Measurements from ENCODE around the gene ERCC5. TPM values are rescaled to one million over a fixed set of nuclear protein-coding genes. Genes with fewer than 3 reads are reported as not detected.

Gene ERCC5
- total and polyA plus RNA-seq, 10 donors, result 55.1 to 123 (median 74.8) TPM

- peaks cover 0 to under 1% (median 0%) of the 10 kb centered on the region in 8 donors for H3K9me3 ChIP-seq
- 90 to 100% (median 96%) methylated on average over 1 of the region's 1 CpG for WGBS, 5 donors
- intact Hi-C loops (cut with DNase I; ENCODE audit: low total_unique reads), result no loop called here
These were observed 28.6 kb upstream of the ERCC5 start for GRCh38 chr13:102817241-102817640.

GRCh38 chr13:102817907-102818306, 27.9 kb upstream of the ERCC5 start:
- intact Hi-C loops (cut with DNase I; ENCODE audit: low total_unique reads), result no loop called here
- DNase-seq, result no peak
- Histone ChIP-seq H3K4me1 (peaks cover 0 to 20% (median 4%) of the 10 kb centered on the region in 6 donors), H3K27me3 (replicated peaks in 1 of 7) (no peaks in the 10 kb centered on the region), H3K36me3 (peaks cover 0 to 56% (median 15%) of the 10 kb centered on the region in 6 donors), H3K4me3 (no peak overlapping the region), H3K9me3 (no peaks in the 10 kb centered on the region), H3K27ac (no peak overlapping the region)
- TF ChIP-seq POLR2AphosphoS5 (IDR thresholded peaks at IDR 0.05) (no peak), POLR2A (IDR thresholded peaks at IDR 0.05) (no peak), CTCF (IDR thresholded peaks at IDR 0.05 in 8 of 11, conservative IDR thresholded peaks at IDR 0.05 in 3 of 11) (no peak)

More at GRCh38 chr13:102817241-102817640, 28.6 kb upstream of the ERCC5 start:
- no peak for TF ChIP-seq CTCF (IDR thresholded peaks at IDR 0.05 in 8 of 11, conservative IDR thresholded peaks at IDR 0.05 in 3 of 11)
- Histone ChIP-seq H3K27ac (no peak overlapping the region), H3K4me1 (peaks cover 0 to 20% (median 4%) of the 10 kb centered on the region in 6 donors), H3K36me3 (peaks cover 0 to 53% (median 13%) of the 10 kb centered on the region in 6 donors), H3K27me3 (replicated peaks in 1 of 7) (no peaks in the 10 kb centered on the region), H3K4me3 (no peak overlapping the region)
- DNase-seq, result no peak

- intact Hi-C loops (cut with DNase I; ENCODE audit: low total_unique reads), result no loop called here
- H3K36me3 ChIP-seq, result peaks cover 0 to 67% (median 13%) of the 10 kb centered on the region in 6 donors
- WGBS, 5 donors, result 81 to 97% (median 97%) methylated on average over 4 of the region's 4 CpGs
- no peaks in the 10 kb centered on the region for H3K27me3 ChIP-seq (replicated peaks in 1 of 7)
- no peaks in the 10 kb centered on the region for H3K9me3 ChIP-seq
- no peak overlapping the region for H3K4me3 ChIP-seq
- H3K4me1 ChIP-seq, result peaks cover 0 to 3% (median 0%) of the 10 kb centered on the region in 6 donors
- no peak overlapping the region for H3K27ac ChIP-seq
- TF ChIP-seq POLR2A (IDR thresholded peaks at IDR 0.05), result no peak
- TF ChIP-seq POLR2AphosphoS5 (IDR thresholded peaks at IDR 0.05), result no peak
- no peak for TF ChIP-seq CTCF (IDR thresholded peaks at IDR 0.05 in 8 of 11, conservative IDR thresholded peaks at IDR 0.05 in 3 of 11)
- no peak for DNase-seq
These were observed 20.4 kb upstream of the ERCC5 start for GRCh38 chr13:102825400-102825799.

- H3K27ac ChIP-seq, result no peak overlapping the region
- H3K4me1 ChIP-seq, result peaks cover 0 to 10% (median 0%) of the 10 kb centered on the region in 6 donors
- no peak for DNase-seq
- H3K27me3 ChIP-seq (replicated peaks in 1 of 7), result no peaks in the 10 kb centered on the region
- WGBS, 5 donors, result 78 to 87% (median 83%) methylated on average over 8 of the region's 8 CpGs
- no peaks in the 10 kb centered on the region for H3K9me3 ChIP-seq
- H3K36me3 ChIP-seq, result peaks cover 0 to 64% (median 11%) of the 10 kb centered on the region in 6 donors
- no peak overlapping the region for H3K4me3 ChIP-seq
- no peak for TF ChIP-seq POLR2A (IDR thresholded peaks at IDR 0.05)
- TF ChIP-seq POLR2AphosphoS5 (IDR thresholded peaks at IDR 0.05), result no peak
- no peak for TF ChIP-seq CTCF (IDR thresholded peaks at IDR 0.05 in 8 of 11, conservative IDR thresholded peaks at IDR 0.05 in 3 of 11)
- intact Hi-C loops (cut with DNase I; ENCODE audit: low total_unique reads), result no loop called here
These were observed 19.7 kb upstream of the ERCC5 start for GRCh38 chr13:102825921-102826706.

Data from spleen (tissue), 11 donors.